OCI-LY3 (cell line): ENCODE measurements around the gene DNMBP.

Experiments used
- H2AFZ ChIP-seq: fragments of 200-600, 300-600 bp; shearing (Covaris generic); 2 replicates; pipeline ENCODE4 v1.6.0; 2014; ENCODE audit warnings: antibody characterized with exemption, low read depth, low read length
- H3K27ac ChIP-seq: fragments of 200-600, 300-600 bp; sonication (generic); 2 replicates; pipeline ENCODE4 v1.5.1; 2014; ENCODE audit warnings: mild to moderate bottlenecking, low read length, moderate library complexity, mixed read lengths
- H3K27me3 ChIP-seq: fragments of 200-600, 300-600 bp; sonication (generic); 2 replicates; pipeline ENCODE4 v1.6.1; 2014; ENCODE audit warnings: low read depth, low read length, mixed read lengths
- H3K36me3 ChIP-seq: fragments of 200-600, 300-600 bp; sonication (generic); replicated peaks from 2 replicates; pipeline ENCODE3; 2014; ENCODE audit warnings: low read depth, low read length, mixed read lengths
- H3K4me1 ChIP-seq: fragments of 300-600, 200-600 bp; sonication (generic); 2 replicates; pipeline ENCODE4 v1.6.1; 2014; ENCODE audit warnings: low read length, mixed read lengths
- H3K4me2 ChIP-seq: fragments of 200-600, 300-600 bp; sonication (generic); 2 replicates; pipeline ENCODE4 v1.6.1; 2014; ENCODE audit warnings: low read length, mixed read lengths
- H3K4me3 ChIP-seq: fragments of 300-600, 200-600 bp; sonication (generic); 2 replicates; pipeline ENCODE4 v1.5.1; 2014; ENCODE audit warnings: antibody characterized with exemption, mild to moderate bottlenecking, low read length, moderate library complexity
- H3K79me2 ChIP-seq: fragments of 300-600, 200-600 bp; shearing (Covaris generic); 2 replicates; pipeline ENCODE4 v1.6.1; 2014; ENCODE audit warnings: mild to moderate bottlenecking, low read length, mixed read lengths
- H3K9ac ChIP-seq: fragments of 300-600, 200-600 bp; shearing (Covaris generic); 2 replicates; pipeline ENCODE4 v1.6.0; 2014; ENCODE audit warnings: mild to moderate bottlenecking, low read length, moderate library complexity
- H3K9me3 ChIP-seq: fragments of 200-600, 300-600 bp; shearing (Covaris generic); 2 replicates; pipeline ENCODE4 v1.6.1; 2014; ENCODE audit warnings: low read length, mixed read lengths; ENCODE audit not compliant: insufficient read depth
- H4K20me1 ChIP-seq: fragments of 200-600, 300-600 bp; sonication (generic); 2 replicates; pipeline ENCODE4 v1.6.1; 2016; ENCODE audit warnings: low read length, mixed read lengths; ENCODE audit not compliant: insufficient read depth
- EZH2phosphoT487 ChIP-seq: fragments of 200-600 bp; shearing (Covaris generic); IDR thresholded peaks from 2 replicates; pipeline ENCODE4 v1.6.1; 2018; ENCODE audit warnings: antibody characterized with exemption, mixed run types, low read depth
- TF ChIP-seq, protein P1 (sequence below): fragments of 200-600, 300-600 bp; sonication (generic); IDR thresholded peaks from 2 replicates; pipeline ENCODE4 v1.5.1; 2014; ENCODE audit warnings: antibody characterized with exemption, low read length, low read depth

DNMBP gene

DNA sequence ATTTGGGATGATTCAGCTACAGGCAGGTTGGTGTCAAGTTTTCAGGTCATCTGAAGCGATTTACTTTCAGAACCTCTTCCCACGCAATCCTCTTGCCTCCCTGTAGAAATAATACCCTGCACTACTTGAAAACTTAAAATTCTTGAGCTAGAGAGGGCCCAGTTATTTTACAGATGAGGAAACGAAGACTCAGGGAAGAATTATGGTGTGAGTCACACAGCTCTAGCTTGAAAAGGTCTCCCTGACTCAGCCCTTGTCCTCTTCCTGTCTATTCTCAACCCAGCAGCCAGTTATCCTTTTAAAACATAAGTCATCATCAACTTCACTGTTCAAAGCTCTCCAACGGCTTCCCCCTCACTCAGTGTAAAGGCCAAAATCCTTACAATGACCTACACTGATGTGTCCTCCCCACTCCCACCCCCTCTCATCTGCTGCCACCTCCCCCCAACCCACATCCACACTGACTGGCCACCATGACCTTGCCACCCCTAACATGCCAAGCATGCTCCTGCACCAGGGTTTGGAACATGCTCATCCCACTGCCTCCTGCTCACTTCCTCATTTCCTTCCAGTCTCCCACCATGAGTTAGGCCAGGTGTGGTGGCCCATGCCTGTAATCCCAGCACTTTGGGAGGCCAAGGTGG, 3.4 kb downstream of the DNMBP start:
- Histone ChIP-seq H3K36me3 (no peaks in the 10 kb centered on the region), H2AFZ (no peak overlapping the region), H3K9me3 (no peaks in the 10 kb centered on the region), H3K4me3 (no peak overlapping the region), H3K4me2 (no peak overlapping the region), H4K20me1 (no peaks in the 10 kb centered on the region), H3K79me2 (no peaks in the 10 kb centered on the region), H3K4me1 (peaks cover 15% of the 10 kb centered on the region), H3K27me3 (peaks cover 23% of the 10 kb centered on the region), H3K9ac (no peak overlapping the region), H3K27ac (no peak overlapping the region)
- TF ChIP-seq EZH2phosphoT487, result no peak
- TF ChIP-seq, protein P1, sequence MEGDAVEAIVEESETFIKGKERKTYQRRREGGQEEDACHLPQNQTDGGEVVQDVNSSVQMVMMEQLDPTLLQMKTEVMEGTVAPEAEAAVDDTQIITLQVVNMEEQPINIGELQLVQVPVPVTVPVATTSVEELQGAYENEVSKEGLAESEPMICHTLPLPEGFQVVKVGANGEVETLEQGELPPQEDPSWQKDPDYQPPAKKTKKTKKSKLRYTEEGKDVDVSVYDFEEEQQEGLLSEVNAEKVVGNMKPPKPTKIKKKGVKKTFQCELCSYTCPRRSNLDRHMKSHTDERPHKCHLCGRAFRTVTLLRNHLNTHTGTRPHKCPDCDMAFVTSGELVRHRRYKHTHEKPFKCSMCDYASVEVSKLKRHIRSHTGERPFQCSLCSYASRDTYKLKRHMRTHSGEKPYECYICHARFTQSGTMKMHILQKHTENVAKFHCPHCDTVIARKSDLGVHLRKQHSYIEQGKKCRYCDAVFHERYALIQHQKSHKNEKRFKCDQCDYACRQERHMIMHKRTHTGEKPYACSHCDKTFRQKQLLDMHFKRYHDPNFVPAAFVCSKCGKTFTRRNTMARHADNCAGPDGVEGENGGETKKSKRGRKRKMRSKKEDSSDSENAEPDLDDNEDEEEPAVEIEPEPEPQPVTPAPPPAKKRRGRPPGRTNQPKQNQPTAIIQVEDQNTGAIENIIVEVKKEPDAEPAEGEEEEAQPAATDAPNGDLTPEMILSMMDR, result no peak

DNA sequence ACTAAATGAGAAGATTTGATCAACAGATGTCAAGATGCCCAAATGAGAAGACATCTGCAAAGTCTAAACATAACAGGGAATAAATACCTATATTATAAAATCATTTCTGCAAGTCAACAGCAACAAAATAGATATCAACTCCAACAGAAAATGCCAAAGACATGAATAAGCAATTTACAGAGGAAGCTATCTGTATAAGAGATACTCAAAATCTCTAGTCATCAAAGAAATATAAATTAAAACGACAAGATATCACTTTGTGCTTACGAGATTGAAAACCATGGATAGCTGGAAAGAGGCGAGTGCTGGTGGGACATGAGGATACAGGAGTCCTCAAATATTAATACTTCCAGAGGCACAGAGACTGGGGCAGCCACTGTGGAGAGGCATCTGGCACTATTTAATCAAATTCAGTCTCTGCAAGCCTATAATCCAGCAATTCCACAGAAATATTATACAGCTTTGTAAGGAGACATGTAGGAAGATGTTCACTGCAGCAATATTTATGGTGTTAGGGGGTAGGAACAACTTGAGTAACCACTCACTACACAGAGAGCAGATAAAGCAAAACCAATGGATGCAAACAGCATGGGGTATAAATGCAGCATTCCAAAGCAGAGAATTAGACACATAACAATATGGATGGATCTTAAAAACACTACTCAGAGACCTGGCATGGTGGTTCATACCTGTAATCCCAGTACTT, 4.8 kb downstream of the DNMBP start:
- peaks cover 23% of the 10 kb centered on the region for H3K27me3 ChIP-seq
- no peaks in the 10 kb centered on the region for H3K79me2 ChIP-seq
- H3K4me1 ChIP-seq, result peaks cover 12% of the 10 kb centered on the region
- H3K4me3 ChIP-seq, result no peak overlapping the region
- H3K27ac ChIP-seq, result no peak overlapping the region
- H3K9ac ChIP-seq, result no peak overlapping the region
- no peaks in the 10 kb centered on the region for H4K20me1 ChIP-seq
- H3K9me3 ChIP-seq, result no peaks in the 10 kb centered on the region
- no peak overlapping the region for H3K4me2 ChIP-seq
- TF ChIP-seq, protein P1, result no peak
- no peak for TF ChIP-seq EZH2phosphoT487
- no peaks in the 10 kb centered on the region for H3K36me3 ChIP-seq
- H2AFZ ChIP-seq, result no peak overlapping the region

DNA sequence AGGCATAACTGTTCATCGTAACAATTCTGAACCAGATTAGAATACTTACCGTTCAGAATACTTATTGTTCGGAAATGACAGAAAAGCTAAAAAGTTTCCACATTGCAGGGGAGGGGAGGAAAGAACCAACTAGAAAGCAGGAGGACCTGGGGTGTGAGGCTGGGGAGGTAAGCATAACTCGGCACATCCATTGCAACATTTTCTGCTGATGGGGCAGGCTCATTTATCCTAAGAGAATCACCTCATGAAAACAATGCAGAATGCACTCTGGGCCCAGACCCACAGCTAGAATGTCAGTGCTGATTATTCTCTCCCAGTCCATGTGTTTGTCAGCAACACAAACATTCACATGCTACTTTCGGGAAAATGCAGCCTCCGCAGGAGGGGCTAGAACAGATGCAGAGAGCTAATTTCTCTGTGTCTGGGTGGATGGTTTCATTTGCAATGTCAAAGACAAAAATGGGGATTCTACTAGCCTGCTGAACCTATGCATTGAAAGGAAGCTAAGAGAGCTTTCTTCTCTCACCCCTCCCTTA, 9.6 kb downstream of the DNMBP start:
- no peaks in the 10 kb centered on the region for H3K27me3 ChIP-seq
- no peaks in the 10 kb centered on the region for H4K20me1 ChIP-seq
- no peak overlapping the region for H3K4me3 ChIP-seq
- no peak overlapping the region for H3K27ac ChIP-seq
- no peak overlapping the region for H2AFZ ChIP-seq
- H3K36me3 ChIP-seq, result no peaks in the 10 kb centered on the region
- H3K4me2 ChIP-seq, result no peak overlapping the region
- H3K79me2 ChIP-seq, result no peaks in the 10 kb centered on the region
- TF ChIP-seq EZH2phosphoT487, result no peak
- TF ChIP-seq, protein P1, result no peak
- no peak overlapping the region for H3K9ac ChIP-seq
- H3K4me1 ChIP-seq, result no peaks in the 10 kb centered on the region
- no peaks in the 10 kb centered on the region for H3K9me3 ChIP-seq

DNA sequence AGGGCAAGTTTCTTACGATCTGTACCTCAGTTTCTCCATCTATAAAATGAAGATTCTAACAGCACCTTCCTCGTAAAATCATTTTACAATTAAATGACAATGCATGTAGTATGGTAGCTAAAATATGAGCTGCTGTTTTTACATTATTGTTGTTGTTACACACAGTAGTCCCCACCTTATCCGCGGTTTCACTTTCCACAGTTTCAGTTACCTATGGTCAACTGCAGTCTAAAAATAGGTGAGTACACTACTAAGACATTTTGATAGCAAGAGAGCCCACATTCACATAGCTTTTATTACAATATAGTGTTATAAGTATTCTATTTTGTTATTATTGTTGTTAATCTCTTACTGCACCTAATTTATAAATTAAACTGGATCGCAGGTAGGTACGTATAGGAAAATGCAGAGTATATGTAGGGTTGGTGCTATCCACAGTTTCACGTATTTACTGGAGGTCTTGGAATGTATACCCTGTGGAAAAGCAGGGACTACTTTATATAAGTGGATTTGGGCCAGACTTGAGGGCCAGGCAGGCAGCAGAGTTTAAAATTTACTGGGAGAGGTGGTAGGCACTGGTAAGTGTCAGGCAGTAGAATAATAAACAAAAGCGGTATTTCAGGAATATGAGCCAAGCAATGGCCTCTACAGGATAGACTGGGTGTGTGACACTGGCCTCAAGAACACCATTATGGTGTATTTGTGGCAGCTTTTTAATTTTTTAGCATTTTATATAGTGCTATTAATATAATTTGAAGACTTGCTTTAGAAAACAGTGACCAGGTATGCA, 10.2 kb downstream of the DNMBP start:
- no peaks in the 10 kb centered on the region for H3K79me2 ChIP-seq
- no peaks in the 10 kb centered on the region for H4K20me1 ChIP-seq
- H2AFZ ChIP-seq, result no peak overlapping the region

More for the DNA sequence above, 10.2 kb downstream of the DNMBP start:
- Histone ChIP-seq H3K36me3 (no peaks in the 10 kb centered on the region), H3K9ac (no peak overlapping the region), H3K27ac (no peak overlapping the region), H3K9me3 (no peaks in the 10 kb centered on the region), H3K27me3 (no peaks in the 10 kb centered on the region), H3K4me2 (no peak overlapping the region), H3K4me3 (no peak overlapping the region), H3K4me1 (no peaks in the 10 kb centered on the region)
- TF ChIP-seq EZH2phosphoT487, result no peak
- TF ChIP-seq, protein P1, result no peak
